Fibroblast of lung (primary cell): ENCODE measurements around the gene ZDHHC8. TPM values are rescaled to one million over a fixed set of nuclear protein-coding genes. Genes with fewer than 3 reads are reported as not detected.

Experiments used
- DNase-seq, 2 donors: peaks; one replicate each; pipeline versions ENCODE4 v3.0.0 to v3.0.0-alpha.2; 2010; ENCODE audit warnings: low read depth in 2 of 2
- H2AFZ ChIP-seq: 2 replicates; pipeline ENCODE4 v1.5.1; 2012; ENCODE audit warnings: low read length, control low read depth, inconsistent platforms
- H3K27ac ChIP-seq: 2 replicates; pipeline ENCODE4 v1.5.1; 2011; ENCODE audit warnings: low read length, control low read depth; ENCODE audit not compliant: insufficient read depth
- H3K27me3 ChIP-seq: 2 replicates; pipeline ENCODE4 v1.5.1; 2011; ENCODE audit warnings: mild to moderate bottlenecking, low read length; ENCODE audit not compliant: control insufficient read depth, insufficient read depth
- H3K36me3 ChIP-seq: 2 replicates; pipeline ENCODE4 v1.5.1; 2011; ENCODE audit warnings: low read length; ENCODE audit not compliant: control insufficient read depth, insufficient read depth
- H3K4me1 ChIP-seq: 2 replicates; pipeline ENCODE4 v1.5.1; 2011; ENCODE audit warnings: low read length; ENCODE audit not compliant: control insufficient read depth, insufficient read depth; ENCODE audit errors: extremely low read depth
- H3K4me2 ChIP-seq: 2 replicates; pipeline ENCODE4 v1.5.1; 2011; ENCODE audit warnings: low read length, control low read depth; ENCODE audit not compliant: insufficient read depth; ENCODE audit errors: extremely low read depth
- H3K4me3 ChIP-seq, 4 experiments: fragments of 200-600 bp in 1 of 4; sonication (generic) in 1 of 4; replicated peaks in 1 of 4; 2 replicates each; pipeline ENCODE4 v1.5.1; 2011 to 2016; ENCODE audit warnings: low read length in 4 of 4, low read depth in 3 of 4, mild to moderate bottlenecking in 3 of 4, control low read depth in 2 of 4, inconsistent platforms in 1 of 4, mixed read lengths in 1 of 4; ENCODE audit not compliant: insufficient read depth in 1 of 4; ENCODE audit errors: control extremely low read depth in 1 of 4
- H3K79me2 ChIP-seq: 2 replicates; pipeline ENCODE4 v1.5.1; 2012; ENCODE audit warnings: mild to moderate bottlenecking, low read length, inconsistent platforms; ENCODE audit not compliant: control insufficient read depth, insufficient read depth
- H3K9ac ChIP-seq: 2 replicates; pipeline ENCODE4 v1.5.1; 2011; ENCODE audit warnings: mild to moderate bottlenecking, low read length, control low read depth; ENCODE audit not compliant: insufficient read depth
- H3K9me3 ChIP-seq: 2 replicates; pipeline ENCODE4 v1.5.1; 2012; ENCODE audit warnings: low read depth, low read length; ENCODE audit not compliant: control insufficient read depth, insufficient read depth
- H4K20me1 ChIP-seq: 2 replicates; pipeline ENCODE4 v1.5.1; 2011; ENCODE audit warnings: low read length; ENCODE audit not compliant: control insufficient read depth, insufficient read depth; ENCODE audit errors: extremely low read depth
- CTCF ChIP-seq, 2 donors: IDR thresholded peaks in 1 of 2; conservative IDR thresholded peaks in 1 of 2; 1 replicate in 1 of 2; 2 replicates in 1 of 2; pipeline ENCODE4 v1.5.1; 2011 to 2012; ENCODE audit warnings: low read length in 2 of 2, control low read depth in 1 of 2, inconsistent platforms in 1 of 2, low read depth in 1 of 2, mild to moderate bottlenecking in 1 of 2
- EZH2 ChIP-seq: IDR thresholded peaks from 2 replicates; pipeline ENCODE4 v1.5.1; 2012; ENCODE audit warnings: low read length, control low read depth, mild to moderate bottlenecking; ENCODE audit errors: missing control alignments
- polyA plus RNA-seq, 2 donors: library from polyadenylated mRNA; depleted of rRNA in 1 of 2; stranded (reverse) in 1 of 2; unstranded in 1 of 2; fragments of >200 nt; gene quantifications; 2 replicates each; pipeline ENCODE4 v1.2.1, GENCODE V29; 2011 to 2012; ENCODE audit warnings: missing spikeins in 1 of 2
- total RNA-seq: library from RNA; depleted of rRNA; stranded (reverse); fragments of >200 nt; gene quantifications from 2 replicates; pipeline ENCODE4 v1.2.1, GENCODE V29; 2014

ZDHHC8 gene
- total and polyA plus RNA-seq, 2 donors (not counting 1 experiment from before 2014, with no cell fraction given): 6.6 to 26.2 TPM

- TF ChIP-seq CTCF (conservative IDR thresholded peaks at IDR 0.05 in 1 of 2, IDR thresholded peaks at IDR 0.05 in 1 of 2; ENCODE audit: low read depth in 1 of 2, low read length in 2 of 2) (no peak), EZH2 (no peak)
- H3K79me2 ChIP-seq: no peaks in the 10 kb centered on the region
- no peak overlapping the region for H3K9ac ChIP-seq
- peaks cover 10% of the 10 kb centered on the region for H3K36me3 ChIP-seq
- no peak overlapping the region for H2AFZ ChIP-seq
- no peak overlapping the region for H3K4me2 ChIP-seq
- H3K4me1 ChIP-seq: no peaks in the 10 kb centered on the region
- no peaks in the 10 kb centered on the region for H4K20me1 ChIP-seq
- H3K27ac ChIP-seq: no peak overlapping the region
- no peaks in the 10 kb centered on the region for H3K27me3 ChIP-seq
- no peak overlapping the region for H3K4me3 ChIP-seq
- no peaks in the 10 kb centered on the region for H3K9me3 ChIP-seq
- no peak for DNase-seq
These were observed 15.8 kb downstream of the ZDHHC8 start for GRCh38 chr22:20147237-20147988.

GRCh38 chr22:20148414-20148813 lies 16.8 kb downstream of the ZDHHC8 start:
- DNase-seq: no peak
- H3K4me1 ChIP-seq: no peaks in the 10 kb centered on the region
- no peaks in the 10 kb centered on the region for H3K27me3 ChIP-seq
- H3K36me3 ChIP-seq: peaks cover 7% of the 10 kb centered on the region
- no peaks in the 10 kb centered on the region for H3K9me3 ChIP-seq
- H2AFZ ChIP-seq: no peak overlapping the region
- H3K79me2 ChIP-seq: no peaks in the 10 kb centered on the region
- H3K4me2 ChIP-seq: no peak overlapping the region
- no peak overlapping the region for H3K27ac ChIP-seq
- TF ChIP-seq CTCF (conservative IDR thresholded peaks at IDR 0.05 in 1 of 2, IDR thresholded peaks at IDR 0.05 in 1 of 2; ENCODE audit: low read depth in 1 of 2, low read length in 2 of 2) (no peak), EZH2 (no peak)
- H4K20me1 ChIP-seq: no peaks in the 10 kb centered on the region
- H3K9ac ChIP-seq: no peak overlapping the region
- no peak overlapping the region for H3K4me3 ChIP-seq

- Histone ChIP-seq H3K4me1 (no peaks in the 10 kb centered on the region), H3K9ac (no peak overlapping the region), H2AFZ (no peak overlapping the region), H3K4me3 (no peak overlapping the region), H3K9me3 (no peaks in the 10 kb centered on the region), H3K27ac (no peak overlapping the region), H3K4me2 (no peak overlapping the region), H3K27me3 (no peaks in the 10 kb centered on the region), H3K36me3 (peaks cover 3% of the 10 kb centered on the region), H4K20me1 (no peaks in the 10 kb centered on the region), H3K79me2 (no peaks in the 10 kb centered on the region)
- DNase-seq: no peak
- TF ChIP-seq EZH2 (no peak), CTCF (conservative IDR thresholded peaks at IDR 0.05 in 1 of 2, IDR thresholded peaks at IDR 0.05 in 1 of 2; ENCODE audit: low read depth in 1 of 2, low read length in 2 of 2) (no peak)
These were observed 17.9 kb downstream of the ZDHHC8 start for GRCh38 chr22:20149257-20150250.
